ENCODE data around the gene CALN1. TPM values are rescaled to one million over a fixed set of nuclear protein-coding genes. Genes with fewer than 3 reads are reported as not detected.

The CALN1 gene
- total RNA-seq, 2 donors from 2014 or later, result 4.3 to 6.9 TPM

DNA sequence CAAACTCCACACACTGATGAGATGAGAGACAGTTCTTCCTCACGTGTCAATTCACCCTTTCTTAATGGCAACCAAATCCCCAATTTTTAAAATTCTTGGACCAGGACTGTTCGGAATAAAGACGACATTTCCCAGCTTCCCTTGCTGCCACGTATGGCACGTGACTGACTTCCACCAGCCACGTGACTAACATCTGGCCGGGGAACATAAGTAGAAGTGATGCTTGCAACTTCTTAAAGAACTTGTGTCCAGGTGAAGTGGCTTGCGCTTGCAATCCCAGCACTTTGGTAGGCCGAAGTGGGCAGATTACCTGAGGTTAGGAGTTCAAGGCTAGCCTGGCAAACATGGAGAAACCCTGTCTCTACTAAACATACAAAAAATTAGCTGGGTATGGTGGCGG, 405.1 kb downstream of the CALN1 start:
- 95 to 98% methylated on average over 10 of the region's 10 CpGs for WGBS, 2 experiments (ENCODE audit: insufficient coverage in 1 of 2, insufficient read length in 1 of 2)
- DNase-seq, result no peak
- H3K4me1 ChIP-seq (ENCODE audit: control insufficient read depth, insufficient read depth, low read length), result no peaks in the 10 kb centered on the region
- TF ChIP-seq, protein P1, sequence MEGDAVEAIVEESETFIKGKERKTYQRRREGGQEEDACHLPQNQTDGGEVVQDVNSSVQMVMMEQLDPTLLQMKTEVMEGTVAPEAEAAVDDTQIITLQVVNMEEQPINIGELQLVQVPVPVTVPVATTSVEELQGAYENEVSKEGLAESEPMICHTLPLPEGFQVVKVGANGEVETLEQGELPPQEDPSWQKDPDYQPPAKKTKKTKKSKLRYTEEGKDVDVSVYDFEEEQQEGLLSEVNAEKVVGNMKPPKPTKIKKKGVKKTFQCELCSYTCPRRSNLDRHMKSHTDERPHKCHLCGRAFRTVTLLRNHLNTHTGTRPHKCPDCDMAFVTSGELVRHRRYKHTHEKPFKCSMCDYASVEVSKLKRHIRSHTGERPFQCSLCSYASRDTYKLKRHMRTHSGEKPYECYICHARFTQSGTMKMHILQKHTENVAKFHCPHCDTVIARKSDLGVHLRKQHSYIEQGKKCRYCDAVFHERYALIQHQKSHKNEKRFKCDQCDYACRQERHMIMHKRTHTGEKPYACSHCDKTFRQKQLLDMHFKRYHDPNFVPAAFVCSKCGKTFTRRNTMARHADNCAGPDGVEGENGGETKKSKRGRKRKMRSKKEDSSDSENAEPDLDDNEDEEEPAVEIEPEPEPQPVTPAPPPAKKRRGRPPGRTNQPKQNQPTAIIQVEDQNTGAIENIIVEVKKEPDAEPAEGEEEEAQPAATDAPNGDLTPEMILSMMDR (conservative IDR thresholded peaks at IDR 0.05), result no peak
- no peaks in the 10 kb centered on the region for H3K4me1 Mint-ChIP-seq
- H3K27ac Mint-ChIP-seq, result no peak overlapping the region
- no peak overlapping the region for H3K4me3 ChIP-seq (ENCODE audit: low read length)
- H3K9ac ChIP-seq (ENCODE audit: extremely low read depth, low read length, poor library complexity, severe bottlenecking), result no peak overlapping the region
- H3K27me3 Mint-ChIP-seq (ENCODE audit: insufficient read depth), result no peaks in the 10 kb centered on the region
- peaks cover 4% of the 10 kb centered on the region for H3K9me3 ChIP-seq (ENCODE audit: control insufficient read depth, low read length)
- H3K36me3 Mint-ChIP-seq (ENCODE audit: low read depth), result no peaks in the 10 kb centered on the region
- H3K9me3 Mint-ChIP-seq, result peaks cover 9% of the 10 kb centered on the region
- no peaks in the 10 kb centered on the region for H3K27me3 ChIP-seq (ENCODE audit: control insufficient read depth, insufficient read depth, low read length, poor library complexity, severe bottlenecking)
- no peak overlapping the region for H3K4me3 Mint-ChIP-seq
- H3K27ac ChIP-seq (ENCODE audit: low read depth, low read length), result no peak overlapping the region
- no peaks in the 10 kb centered on the region for H3K36me3 ChIP-seq (ENCODE audit: control insufficient read depth, insufficient read depth, low read length)

DNA sequence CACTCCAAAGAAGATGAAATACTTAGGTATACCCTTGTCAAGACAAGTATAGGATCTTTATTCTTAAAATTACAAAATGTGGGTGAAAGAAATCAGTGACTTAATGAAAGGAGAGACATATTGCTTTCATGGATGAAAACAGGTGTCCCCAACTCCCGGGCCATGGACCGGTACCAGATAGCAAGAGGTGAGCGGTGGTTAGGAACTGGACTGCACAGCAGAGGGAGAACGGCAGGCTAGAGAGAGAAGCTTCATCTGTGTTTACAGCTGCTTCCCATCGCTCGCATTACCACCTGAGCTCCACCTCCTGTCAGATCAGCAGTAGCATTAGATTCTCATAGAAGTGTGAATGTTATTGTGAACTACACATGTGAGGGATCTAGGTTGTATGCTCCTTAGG, 408.9 kb downstream of the CALN1 start:
- Mint-ChIP-seq H3K4me1 (no peaks in the 10 kb centered on the region), H3K27me3 (ENCODE audit: insufficient read depth) (no peaks in the 10 kb centered on the region), H3K4me3 (no peak overlapping the region), H3K9me3 (peaks cover 4% of the 10 kb centered on the region), H3K27ac (no peak overlapping the region), H3K36me3 (ENCODE audit: low read depth) (no peaks in the 10 kb centered on the region)
- no peak overlapping the region for H3K4me3 ChIP-seq (ENCODE audit: low read length)
- no peak overlapping the region for H3K9ac ChIP-seq (ENCODE audit: extremely low read depth, low read length, poor library complexity, severe bottlenecking)
- no peaks in the 10 kb centered on the region for H3K4me1 ChIP-seq (ENCODE audit: control insufficient read depth, insufficient read depth, low read length)
- DNase-seq, result no peak
- no peaks in the 10 kb centered on the region for H3K9me3 ChIP-seq (ENCODE audit: control insufficient read depth, low read length)
- WGBS, 2 experiments (ENCODE audit: insufficient coverage in 1 of 2, insufficient read length in 1 of 2), result 93 to 94% methylated on average over 4 to 6 of the region's 6 CpGs
- no peaks in the 10 kb centered on the region for H3K27me3 ChIP-seq (ENCODE audit: control insufficient read depth, insufficient read depth, low read length, poor library complexity, severe bottlenecking)
- TF ChIP-seq, protein P1 (conservative IDR thresholded peaks at IDR 0.05), result no peak
- H3K36me3 ChIP-seq (ENCODE audit: control insufficient read depth, insufficient read depth, low read length), result no peaks in the 10 kb centered on the region
- H3K27ac ChIP-seq (ENCODE audit: low read depth, low read length), result no peak overlapping the region

DNA sequence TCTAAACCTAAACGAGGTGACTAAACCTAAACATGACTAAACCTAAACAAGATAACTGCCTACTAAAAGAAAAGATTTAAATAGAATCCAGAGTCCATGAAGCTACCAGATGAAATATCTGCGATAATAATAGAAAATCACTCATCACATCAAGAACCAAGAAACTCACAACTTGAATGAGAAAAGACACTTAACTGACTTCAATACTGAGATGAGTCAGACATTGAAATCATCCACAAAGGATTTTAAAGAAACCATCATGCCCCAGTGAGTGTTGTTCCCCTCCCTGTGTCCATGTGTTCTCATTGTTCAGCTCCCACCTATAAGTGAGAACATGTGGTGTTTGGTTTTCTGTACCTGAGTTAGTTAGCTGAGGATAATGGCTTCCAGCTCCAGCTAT, 416.0 kb downstream of the CALN1 start:
- Histone ChIP-seq H3K4me3 (ENCODE audit: low read length) (no peak overlapping the region), H3K27ac (ENCODE audit: low read depth, low read length) (no peak overlapping the region), H3K36me3 (ENCODE audit: control insufficient read depth, insufficient read depth, low read length) (no peaks in the 10 kb centered on the region), H3K4me1 (ENCODE audit: control insufficient read depth, insufficient read depth, low read length) (no peaks in the 10 kb centered on the region), H3K9me3 (ENCODE audit: control insufficient read depth, low read length) (no peaks in the 10 kb centered on the region), H3K9ac (ENCODE audit: extremely low read depth, low read length, poor library complexity, severe bottlenecking) (no peak overlapping the region), H3K27me3 (ENCODE audit: control insufficient read depth, insufficient read depth, low read length, poor library complexity, severe bottlenecking) (no peaks in the 10 kb centered on the region)
- DNase-seq, result no peak
- no peaks in the 10 kb centered on the region for H3K27me3 Mint-ChIP-seq (ENCODE audit: insufficient read depth)
- H3K27ac Mint-ChIP-seq, result no peak overlapping the region
- TF ChIP-seq, protein P1 (conservative IDR thresholded peaks at IDR 0.05), result no peak
- no peaks in the 10 kb centered on the region for H3K36me3 Mint-ChIP-seq (ENCODE audit: low read depth)
- WGBS, 2 experiments (ENCODE audit: insufficient coverage in 1 of 2, insufficient read length in 1 of 2), result 86% methylated on average over 2 of the region's 2 CpGs; no CpG with 5 or more reads in 1 of the 2 experiments
- no peaks in the 10 kb centered on the region for H3K4me1 Mint-ChIP-seq
- H3K4me3 Mint-ChIP-seq, result no peak overlapping the region
- H3K9me3 Mint-ChIP-seq, result no peaks in the 10 kb centered on the region

Measured in endodermal cell (in vitro differentiated cells).